Measurements from ENCODE around the gene KLK3.
"Not testable (repeated sequence)": the region's sequence is repeated elsewhere in the genome, so short reads cannot be mapped to it uniquely, and the experiment has no call there.

The KLK3 gene

DNA sequence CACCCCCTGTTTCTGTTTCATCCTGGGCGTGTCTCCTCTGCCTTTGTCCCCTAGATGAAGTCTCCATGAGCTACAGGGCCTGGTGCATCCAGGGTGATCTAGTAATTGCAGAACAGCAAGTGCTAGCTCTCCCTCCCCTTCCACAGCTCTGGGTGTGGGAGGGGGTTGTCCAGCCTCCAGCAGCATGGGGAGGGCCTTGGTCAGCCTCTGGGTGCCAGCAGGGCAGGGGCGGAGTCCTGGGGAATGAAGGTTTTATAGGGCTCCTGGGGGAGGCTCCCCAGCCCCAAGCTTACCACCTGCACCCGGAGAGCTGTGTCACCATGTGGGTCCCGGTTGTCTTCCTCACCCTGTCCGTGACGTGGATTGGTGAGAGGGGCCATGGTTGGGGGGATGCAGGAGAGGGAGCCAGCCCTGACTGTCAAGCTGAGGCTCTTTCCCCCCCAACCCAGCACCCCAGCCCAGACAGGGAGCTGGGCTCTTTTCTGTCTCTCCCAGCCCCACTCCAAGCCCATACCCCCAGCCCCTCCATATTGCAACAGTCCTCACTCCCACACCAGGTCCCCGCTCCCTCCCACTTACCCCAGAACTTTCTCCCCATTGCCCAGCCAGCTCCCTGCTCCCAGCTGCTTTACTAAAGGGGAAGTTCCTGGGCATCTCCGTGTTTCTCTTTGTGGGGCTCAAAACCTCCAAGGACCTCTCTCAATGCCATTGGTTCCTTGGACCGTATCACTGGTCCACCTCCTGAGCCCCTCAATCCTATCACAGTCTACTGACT, at the start of gene KLK3:
KLK3 (plus strand) TSS at position 280 of the 775 bp plus-strand sequence; CDS start at position 321, 41 bp downstream.
- DNase-seq = no peak

DNA sequence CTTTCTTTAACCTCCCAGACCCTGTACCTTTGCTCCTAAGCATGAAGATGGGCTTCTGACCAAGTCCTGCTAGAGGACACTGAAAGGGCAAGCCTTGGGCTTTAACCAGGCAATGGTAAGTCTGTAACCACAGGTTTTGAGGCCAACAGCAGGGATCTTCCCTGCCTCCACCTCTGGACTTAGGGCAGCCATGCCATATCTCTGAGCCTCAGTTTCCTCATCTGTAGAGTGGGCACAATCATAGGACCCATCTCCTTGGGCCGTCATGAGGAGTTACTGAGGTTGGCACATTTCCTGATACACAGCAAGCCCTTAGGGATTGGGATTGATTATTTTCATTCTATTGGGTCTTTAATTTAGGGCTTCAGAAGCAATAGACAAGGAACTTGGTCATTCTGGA, 45.9 kb upstream of the KLK3 start:
- DNase-seq = no peak

DNA sequence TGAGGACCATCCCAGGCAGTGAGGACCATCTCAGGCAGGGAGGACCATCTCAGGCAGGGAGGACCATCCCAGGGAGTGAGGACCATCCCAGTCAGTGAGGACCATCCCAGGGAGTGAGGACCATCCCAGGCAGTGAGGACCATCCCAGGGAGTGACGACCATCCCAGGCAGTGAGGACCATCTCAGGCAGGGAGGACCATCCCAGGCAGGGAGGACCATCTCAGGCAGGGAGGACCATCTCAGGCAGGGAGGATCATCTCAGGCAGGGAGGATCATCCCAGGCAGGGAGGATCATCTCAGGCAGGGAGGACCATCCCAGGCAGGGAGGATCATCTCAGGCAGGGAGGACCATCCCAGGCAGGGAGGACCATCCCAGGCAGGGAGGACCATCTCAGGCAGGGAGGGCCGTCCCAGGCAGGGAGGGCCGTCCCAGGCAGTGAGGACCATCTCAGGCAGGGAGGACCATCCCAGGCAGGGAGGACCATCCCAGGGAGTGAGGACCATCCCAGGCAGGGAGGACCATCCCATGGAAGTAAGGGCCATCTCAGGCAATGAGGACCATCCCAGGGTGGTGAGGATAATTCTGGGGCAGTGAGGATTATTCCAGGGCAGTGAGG, 43.0 kb upstream of the KLK3 start:
- not testable (repeated sequence) for DNase-seq

DNA sequence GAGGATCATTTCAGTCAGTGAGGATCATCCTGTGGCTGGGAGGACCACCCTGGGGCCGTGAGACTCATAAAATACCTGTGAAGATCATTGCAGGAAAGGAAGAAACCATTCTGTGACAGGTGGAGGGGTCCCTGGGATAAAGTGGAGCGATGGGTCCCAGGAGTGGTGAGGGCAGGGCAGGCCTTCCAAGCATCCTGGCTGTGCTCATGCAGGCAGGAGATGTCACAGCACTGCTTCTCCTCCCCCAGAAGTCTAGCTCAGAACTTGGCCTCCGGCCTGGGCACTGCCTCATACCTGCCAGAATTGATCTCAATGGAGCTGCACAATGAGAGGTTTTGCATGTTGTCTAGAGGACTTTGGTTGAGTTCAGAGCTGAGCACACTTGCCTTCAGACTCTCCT, 42.2 kb upstream of the KLK3 start:
- no peak for DNase-seq

DNA sequence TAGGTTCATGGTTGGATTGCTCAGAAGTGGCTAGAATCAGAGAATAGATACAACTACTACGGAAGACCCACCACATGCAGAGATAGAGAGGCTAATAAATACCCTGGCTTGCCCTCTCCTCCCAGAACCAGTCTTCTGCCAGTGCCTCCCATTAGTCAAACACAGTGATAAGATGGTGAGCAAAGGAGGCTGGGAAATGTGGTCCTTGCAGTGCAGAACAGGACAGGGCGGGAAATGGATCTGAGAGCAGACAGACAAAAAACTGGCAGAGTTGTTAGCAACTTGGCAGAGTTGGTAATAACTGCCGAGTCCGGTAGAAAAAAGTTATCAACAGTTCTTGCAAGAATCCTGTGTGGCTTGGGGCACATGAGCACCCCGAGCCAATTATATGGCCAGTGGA, 39.8 kb upstream of the KLK3 start:
- no peak for DNase-seq

DNA sequence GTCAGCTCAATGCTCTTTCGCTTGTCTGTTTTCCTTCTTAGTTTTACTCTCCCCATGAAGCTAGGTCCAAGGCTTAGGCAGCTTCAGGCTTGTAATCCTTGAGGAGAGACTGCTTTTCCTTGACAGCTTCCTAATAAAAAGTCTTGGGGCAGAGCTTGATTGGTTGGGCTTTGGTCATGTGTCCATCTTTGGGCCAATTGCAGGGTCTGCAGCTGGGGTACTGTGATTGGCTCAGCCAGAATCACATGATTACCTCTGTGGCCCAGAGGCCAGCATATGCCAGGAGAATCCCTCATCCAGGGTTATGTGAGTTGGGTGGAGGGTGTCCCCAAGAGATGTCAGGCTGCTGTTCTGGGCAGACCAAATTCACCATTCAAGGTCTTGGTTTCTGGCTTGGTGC, 39.3 kb upstream of the KLK3 start:
- DNase-seq = no peak

DNA sequence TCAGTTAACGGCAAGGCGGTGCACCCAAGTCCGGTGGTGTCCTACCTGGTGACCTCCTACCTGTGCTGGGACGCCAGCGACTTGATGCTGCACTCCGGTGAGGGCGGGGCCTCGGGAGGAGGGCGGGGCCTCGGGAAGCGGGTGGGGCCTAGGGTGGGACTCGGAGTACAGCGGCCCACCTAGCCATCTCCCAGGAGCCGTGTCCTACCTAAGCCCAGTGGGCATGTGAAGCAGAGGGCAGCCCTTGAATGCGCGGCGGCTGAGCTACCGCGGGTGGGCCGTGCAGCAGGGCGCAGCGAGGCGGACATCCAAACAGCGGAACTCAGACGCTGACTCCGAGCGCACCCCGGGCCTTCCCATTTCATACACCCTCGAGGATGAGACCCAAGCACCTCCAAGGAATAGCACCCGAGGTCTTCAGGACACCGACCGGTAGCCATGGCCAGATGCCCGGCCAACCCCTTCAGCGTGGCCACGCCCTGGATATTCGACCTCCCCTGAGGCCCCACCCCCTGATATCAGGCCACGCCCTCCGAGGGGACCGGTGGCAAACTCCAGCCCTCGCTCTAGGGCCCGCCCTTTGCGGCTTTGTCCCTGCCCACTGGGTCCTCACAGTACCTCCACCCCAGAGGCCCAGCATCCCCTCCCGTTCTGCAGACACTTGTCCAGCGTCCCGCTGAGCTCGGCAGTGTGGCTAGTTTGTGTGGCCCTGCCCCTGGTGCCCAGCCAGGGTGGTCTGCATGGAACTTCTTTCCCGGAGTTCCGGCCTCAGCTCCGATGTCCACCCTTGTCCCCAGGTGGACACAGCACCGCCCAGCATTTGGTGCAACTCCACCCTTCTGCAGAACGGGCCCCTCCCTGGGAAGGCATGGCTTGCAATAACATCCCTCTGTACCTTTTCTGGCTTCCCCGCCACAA, 36.5 kb upstream of the KLK3 start:
- no peak for DNase-seq

DNA sequence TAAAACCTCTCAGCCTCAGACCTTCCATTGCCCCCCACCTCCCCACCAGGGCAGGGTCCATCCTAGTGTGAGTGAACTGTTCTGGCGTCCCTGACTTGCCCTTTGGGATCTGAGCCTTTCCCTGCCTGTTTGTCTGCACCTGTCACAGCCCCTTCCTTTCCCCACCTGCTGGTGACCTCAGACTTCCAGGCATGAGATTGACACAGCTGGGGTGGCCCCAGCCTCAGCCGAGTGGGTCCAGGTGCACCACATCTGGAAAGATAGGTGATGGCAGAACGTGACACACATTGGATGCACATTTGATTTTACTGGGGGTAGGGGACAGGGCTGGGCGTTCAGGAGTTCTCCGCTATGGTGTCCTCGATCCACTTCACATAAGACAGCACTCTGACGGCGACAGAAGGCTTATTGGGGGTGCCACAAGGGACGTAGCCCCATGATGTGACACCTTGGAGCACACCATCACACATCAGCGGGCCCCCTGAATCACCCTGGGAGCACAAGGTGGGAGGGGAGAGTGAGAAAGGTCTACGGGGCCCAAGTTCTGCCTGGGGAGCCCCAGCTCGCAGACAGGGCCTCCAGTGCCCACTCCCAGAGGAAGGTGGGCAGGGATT, 35.7 kb upstream of the KLK3 start:
- no peak for DNase-seq

DNA sequence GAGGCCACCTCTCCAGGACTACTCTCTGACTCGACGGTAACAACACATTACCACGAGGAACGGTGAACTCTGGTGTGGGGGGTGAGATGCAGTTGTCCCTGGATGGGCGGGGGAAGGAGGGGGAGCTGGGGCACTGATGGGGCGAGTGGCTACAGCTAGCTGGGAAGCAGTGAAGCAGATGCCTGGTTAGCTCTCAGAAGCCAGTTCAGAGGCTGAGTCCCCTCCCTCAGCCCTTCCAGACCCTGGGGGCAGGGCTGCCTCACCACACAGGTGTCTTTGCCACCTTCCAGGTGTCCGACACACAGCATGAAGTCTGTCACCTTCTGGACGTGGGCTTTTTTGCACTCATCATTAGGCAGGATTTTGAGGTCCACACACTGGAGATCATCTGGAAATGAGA, 35.1 kb upstream of the KLK3 start:
- no peak for DNase-seq

DNA sequence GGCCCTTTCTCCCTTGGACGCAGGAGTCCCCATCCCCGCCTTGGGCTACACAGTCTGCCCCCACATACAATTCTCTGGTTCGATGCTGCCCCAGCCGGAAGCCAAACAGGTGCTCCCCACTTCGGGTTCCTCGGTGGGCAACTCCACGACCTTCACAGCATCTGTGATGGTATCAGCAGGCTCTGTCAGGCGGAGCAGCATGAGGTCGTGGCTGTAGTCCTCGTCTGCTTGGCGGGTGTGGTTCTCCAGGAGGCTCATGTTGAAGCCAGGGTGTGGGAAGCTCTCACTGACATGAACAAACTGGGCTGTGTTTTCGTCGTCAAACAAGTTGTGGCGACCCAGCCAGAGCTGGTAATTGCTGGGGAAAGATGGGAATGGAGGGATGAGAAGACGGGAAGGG, 34.6 kb upstream of the KLK3 start:
- no peak for DNase-seq

DNA sequence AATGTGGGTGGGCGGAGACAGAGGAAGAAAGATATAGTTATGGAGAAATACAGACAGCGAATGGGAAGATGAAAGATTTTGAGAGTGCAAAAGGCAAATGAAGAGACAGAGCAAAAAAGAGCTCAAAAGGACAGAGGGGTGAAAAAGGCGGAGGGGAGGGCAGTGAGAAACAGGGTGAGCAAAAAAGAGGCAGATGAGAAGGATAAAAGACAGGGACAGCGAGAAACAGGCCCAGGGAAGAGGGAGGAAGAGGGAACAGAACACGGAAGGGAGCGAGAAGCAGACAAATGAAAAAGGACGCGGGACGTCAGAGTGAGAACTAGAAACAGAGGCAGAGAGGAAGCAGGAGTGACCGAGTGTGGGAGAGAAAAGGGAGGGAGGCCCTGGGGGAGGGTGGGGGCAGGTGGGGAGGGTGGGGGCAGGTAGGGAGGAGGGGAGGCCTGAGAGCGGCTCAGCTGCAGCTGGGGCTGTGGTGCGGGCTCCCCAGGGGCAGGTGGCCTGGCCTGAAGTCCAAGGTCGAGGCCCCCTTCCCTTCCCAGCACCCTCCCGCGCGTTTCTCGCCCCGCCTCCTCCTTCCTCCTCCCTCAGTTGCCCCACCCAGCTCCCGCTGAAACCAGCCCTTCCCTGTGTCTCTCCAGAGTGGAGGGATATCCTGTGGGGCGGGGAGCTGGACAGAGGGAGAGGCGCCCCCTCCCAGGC, 34.0 kb upstream of the KLK3 start:
- DNase-seq = no peak

DNA sequence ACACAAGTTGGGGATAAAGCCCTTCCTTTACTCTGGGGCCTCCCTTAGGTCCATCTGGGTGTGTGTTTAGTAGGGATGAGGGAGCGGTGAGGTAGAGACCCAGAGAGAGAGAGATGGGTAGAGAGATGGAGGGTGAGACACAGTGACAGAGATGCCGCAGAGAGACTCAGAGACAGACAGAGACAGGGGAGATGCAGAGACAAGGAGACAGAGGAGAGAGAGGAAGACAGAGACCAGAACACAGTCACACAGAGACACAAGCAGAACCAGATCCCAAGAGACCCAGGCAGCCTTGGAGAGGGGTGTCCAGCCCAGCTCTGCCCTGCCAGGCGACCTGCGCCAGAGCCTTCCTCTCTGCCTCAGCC, 33.5 kb upstream of the KLK3 start:
- DNase-seq = no peak

DNA sequence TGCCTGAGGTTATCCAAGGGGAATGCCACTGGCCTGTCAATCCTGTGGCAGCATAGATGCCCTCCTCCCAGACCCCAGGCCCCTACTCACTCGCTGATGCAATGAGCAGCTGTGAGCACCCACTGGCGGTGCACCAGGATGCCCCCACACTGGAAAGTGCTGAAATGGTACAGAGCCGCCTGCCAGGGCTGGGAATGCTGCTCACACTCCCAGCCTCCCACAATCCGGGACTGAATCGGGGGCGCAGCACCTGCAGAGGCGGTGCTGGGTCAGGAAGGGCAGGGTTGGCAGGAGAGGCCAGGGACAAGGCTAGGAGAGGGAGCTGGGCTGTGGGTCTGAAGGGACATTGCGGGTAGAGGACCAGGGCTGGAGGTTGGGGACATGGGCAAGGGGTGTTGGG, 33.1 kb upstream of the KLK3 start:
- no peak for DNase-seq

DNA sequence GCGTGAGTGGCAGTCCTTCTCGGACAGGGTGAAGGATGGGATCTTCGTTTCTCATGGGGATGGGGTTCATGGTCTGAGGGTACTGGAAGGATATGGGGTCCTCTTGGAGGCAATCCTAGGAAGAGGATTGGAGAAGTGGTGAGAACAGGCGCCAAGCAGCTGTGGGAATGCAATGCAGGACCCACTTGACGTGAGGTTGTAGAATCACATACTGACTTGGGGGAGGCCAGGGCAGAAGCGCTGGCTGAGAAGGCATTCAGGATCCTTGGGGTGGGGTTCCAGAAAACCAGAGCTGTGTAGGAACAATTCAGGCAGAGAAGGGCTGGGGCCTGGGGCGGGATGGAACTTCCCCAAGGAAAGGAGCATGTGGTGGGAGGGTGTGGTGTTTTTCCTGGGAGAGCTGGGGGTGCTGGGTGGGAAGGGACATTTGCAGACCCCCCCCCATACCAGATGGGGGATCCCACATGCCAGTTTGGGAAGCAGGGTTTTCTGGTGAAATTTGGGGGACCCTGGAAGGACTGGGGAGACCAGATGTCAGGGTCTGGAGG, 32.0 kb upstream of the KLK3 start:
- DNase-seq = no peak

DNA sequence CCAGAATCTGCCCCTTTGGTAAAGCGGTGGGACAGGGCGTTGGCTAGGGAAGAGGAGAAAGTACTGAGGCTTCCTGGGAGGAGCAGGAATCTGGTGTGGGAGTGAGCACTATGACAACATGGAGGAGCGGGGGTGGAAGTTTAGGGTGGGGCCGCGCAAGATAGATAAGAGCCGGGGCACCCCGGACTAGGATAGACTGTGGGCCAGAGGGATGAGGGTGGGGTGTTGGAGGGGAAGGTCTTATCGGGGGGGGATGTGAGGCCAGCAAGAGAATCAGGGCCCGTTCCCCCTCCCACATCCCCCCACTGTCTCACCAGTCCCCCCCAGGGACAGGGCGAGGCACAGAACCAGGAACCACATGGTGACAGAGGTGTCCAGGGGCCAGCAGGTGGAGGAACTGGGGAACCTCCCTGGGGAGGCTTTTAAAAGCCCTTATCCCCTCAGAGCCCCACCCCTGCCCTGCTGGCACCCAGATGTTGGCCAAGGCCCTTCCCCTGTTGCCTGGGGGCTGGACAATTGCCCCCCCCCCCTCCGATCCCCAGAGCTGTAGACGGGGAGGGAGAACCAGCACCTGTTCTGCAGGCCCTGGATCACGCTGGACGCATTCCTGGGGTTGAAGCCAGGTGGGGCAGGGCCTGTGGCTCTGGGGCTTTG, 31.2 kb upstream of the KLK3 start, which contains the start of gene KLK1:
KLK1 (minus strand) TSS at position 399 of the 654 bp plus-strand sequence; CDS start at position 360, 39 bp downstream.
- DNase-seq = no peak

DNA sequence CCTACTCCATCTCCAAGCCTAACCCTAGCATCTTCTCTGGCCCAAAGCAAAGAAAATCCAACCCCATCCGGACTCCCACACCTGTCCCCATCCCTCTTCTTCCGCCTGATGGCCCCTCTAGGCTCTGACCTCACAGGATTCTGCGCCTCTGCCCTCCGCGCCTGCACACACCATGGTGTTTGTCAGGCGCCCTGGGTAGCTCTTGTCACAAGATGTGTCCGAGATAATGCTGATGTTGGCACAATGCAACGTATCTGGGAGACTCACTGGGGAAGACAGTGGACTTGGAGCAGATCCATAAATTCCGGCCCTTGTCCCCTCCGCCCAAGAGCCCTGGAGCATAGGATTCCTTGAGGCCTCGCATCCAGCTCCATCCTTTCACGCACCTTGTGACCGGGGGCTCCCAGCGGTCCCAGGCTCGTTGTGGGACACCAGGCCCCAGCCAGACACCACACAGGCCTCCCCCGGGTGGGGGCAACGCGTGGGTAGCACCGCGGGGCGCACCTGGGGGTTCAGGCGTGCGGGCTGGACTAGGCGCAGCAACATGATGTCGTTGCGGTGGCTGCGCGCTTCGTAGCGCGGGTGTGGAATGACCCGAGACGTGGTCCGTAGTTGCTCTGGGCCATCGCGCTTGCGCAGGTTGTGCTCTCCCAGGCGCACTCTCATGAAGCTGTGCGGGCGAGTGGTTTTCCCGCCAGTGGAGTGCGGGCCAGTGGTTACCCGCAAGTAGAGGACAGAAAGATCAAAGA, 28.0 kb upstream of the KLK3 start:
- no peak for DNase-seq

DNA sequence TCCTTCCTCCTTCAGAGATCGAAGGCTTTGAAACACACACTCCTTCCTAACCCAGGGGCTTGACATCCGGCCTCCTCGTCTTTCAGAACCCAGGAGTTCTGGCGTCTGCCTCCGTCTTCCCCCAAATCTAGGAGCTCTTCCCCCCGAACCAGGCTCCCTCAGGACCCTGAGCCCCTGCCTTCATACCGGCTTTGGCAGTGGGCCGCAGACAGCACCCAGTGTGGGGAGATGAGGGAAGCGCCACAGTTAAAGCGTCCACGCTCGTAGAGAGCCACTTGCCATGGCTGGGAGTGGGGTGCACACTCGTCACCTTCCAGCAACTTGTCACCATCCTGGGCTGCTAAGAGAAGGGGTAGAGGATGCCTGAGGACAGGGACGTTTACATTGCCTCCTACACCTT, 27.2 kb upstream of the KLK3 start:
- no peak for DNase-seq

DNA sequence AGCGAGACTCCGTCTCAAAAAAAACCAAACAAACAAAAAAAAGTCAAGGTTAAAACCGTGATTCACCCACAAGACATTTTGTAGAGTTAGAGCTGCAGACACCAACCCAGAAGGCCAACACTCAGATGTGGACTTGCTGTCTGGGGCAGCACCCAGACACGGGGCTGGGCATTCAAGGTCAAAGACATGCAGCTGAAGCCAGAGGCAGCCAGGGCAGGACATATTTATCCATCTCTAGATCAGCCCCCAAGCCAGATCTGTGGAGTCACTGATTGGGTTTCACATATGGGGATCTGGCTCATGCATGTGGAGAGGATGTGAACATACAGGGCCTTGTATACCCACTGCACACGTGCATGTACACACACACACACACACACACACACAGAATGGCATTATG, 24.9 kb upstream of the KLK3 start:
- DNase-seq = no peak

DNA sequence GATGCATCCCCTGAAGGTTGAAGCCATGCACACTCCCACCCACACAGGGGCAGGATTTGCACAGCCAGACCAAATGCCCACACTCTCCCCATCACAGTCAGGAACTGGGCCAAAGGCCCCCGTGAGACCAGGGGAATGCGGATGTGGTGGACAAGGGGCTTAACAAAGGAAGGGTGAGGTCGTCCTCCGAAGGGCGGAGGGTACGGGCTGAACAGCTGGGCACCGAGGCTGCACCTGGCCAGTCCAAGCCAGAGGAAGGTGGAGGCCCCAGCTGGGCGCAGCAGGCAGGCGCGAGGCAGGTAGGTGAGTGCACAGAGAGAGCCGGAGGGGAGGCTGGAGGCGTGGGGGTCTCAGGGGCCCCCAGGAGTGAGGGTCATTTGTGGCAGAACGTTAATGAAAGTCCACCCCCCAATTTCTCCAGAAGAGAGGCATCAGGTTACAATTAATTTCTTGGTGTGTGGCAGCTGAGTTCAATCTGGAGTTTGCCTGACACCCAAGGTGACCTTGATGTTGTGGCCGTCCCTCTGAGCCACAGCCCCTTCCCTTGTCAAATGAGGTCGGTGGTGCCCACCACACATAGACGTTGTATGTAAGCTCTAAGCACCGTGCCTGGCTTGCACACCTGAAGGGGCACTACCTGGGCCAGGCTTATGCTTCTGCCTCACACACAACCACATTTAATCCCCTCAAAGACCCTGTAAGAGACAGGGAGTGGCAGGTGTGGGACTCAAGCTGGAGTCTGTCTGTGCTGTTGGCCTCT, 24.3 kb upstream of the KLK3 start:
- DNase-seq = no peak

DNA sequence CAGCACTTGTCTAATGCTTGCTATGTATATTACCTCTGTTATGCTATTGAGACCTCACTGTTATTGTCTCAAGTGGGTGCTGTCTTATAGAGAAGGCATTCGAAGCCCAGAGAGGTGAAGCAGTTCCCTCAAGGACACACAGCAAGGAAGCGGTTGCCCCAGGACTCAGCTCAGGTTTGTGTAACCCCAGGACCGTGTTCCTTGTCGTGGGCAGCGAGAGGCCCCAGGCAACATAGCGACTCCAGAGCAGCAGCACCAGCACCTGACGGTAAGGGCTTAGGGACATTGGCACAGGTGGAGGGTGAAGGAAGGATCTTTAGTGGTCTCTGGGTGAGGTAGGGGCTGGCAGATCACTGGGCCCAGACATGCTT, 23.7 kb upstream of the KLK3 start:
- no peak for DNase-seq
